Nephron progenitor cell (in vitro differentiated cells): ENCODE results near the gene MISP.

Experiments
- DNase-seq: peaks from one replicate; pipeline ENCODE4 v3.0.0; 2021
- H3K27ac Mint-ChIP-seq: 2 replicates; pipeline ENCODE4 v1.8.0; 2021; ENCODE audit warnings: mild to moderate bottlenecking, moderate library complexity, mixed read lengths
- H3K27me3 Mint-ChIP-seq: 2 replicates; pipeline ENCODE4 v1.8.0; 2021; ENCODE audit warnings: mild to moderate bottlenecking, low read depth, mixed read lengths; ENCODE audit not compliant: poor library complexity
- H3K36me3 Mint-ChIP-seq: 2 replicates; pipeline ENCODE4 v1.8.0; 2021; ENCODE audit warnings: low read depth, mixed read lengths
- H3K4me1 Mint-ChIP-seq: 2 replicates; pipeline ENCODE4 v1.8.0; 2021; ENCODE audit warnings: mixed read lengths
- H3K4me3 Mint-ChIP-seq: 2 replicates; pipeline ENCODE4 v1.8.0; 2021; ENCODE audit warnings: mild to moderate bottlenecking, moderate library complexity, mixed read lengths
- H3K9me3 Mint-ChIP-seq: 2 replicates; pipeline ENCODE4 v1.8.0; 2021; ENCODE audit warnings: mild to moderate bottlenecking, moderate library complexity, mixed read lengths
- CTCF ChIP-seq: fragments of 200-600 bp; sonication (generic); IDR thresholded peaks from 2 replicates; pipeline ENCODE4 v1.5.0; 2021; ENCODE audit warnings: antibody characterized with exemption

Gene MISP

GRCh38 chr19:802498-803098, 51.7 kb downstream of the MISP start:
- Mint-ChIP-seq H3K4me1 (peaks cover 56% of the 10 kb centered on the region), H3K27me3 (no peaks in the 10 kb centered on the region), H3K9me3 (no peaks in the 10 kb centered on the region), H3K27ac (peak overlapping the region; percentile 99), H3K4me3 (peak overlapping the region; percentile 78), H3K36me3 (peaks cover 38% of the 10 kb centered on the region)
- DNase-seq, result peak; percentile 47
- no peak for TF ChIP-seq CTCF

- Mint-ChIP-seq H3K36me3 (peaks cover 42% of the 10 kb centered on the region), H3K9me3 (no peaks in the 10 kb centered on the region), H3K4me1 (peaks cover 59% of the 10 kb centered on the region), H3K27me3 (no peaks in the 10 kb centered on the region), H3K4me3 (peak overlapping the region; percentile 78), H3K27ac (peak overlapping the region; percentile 99)
- TF ChIP-seq CTCF, result no peak
- no peak for DNase-seq
Measured at GRCh38 chr19:803099-803561, 52.2 kb downstream of the MISP start.

- no peak overlapping the region for H3K27ac Mint-ChIP-seq
- H3K9me3 Mint-ChIP-seq, result no peaks in the 10 kb centered on the region
- TF ChIP-seq CTCF, result no peak
- peaks cover 42% of the 10 kb centered on the region for H3K36me3 Mint-ChIP-seq
- no peak overlapping the region for H3K4me3 Mint-ChIP-seq
- H3K27me3 Mint-ChIP-seq, result no peaks in the 10 kb centered on the region
- DNase-seq, result no peak
- peaks cover 59% of the 10 kb centered on the region for H3K4me1 Mint-ChIP-seq
Measured at GRCh38 chr19:803686-804418, 52.9 kb downstream of the MISP start.

DNA sequence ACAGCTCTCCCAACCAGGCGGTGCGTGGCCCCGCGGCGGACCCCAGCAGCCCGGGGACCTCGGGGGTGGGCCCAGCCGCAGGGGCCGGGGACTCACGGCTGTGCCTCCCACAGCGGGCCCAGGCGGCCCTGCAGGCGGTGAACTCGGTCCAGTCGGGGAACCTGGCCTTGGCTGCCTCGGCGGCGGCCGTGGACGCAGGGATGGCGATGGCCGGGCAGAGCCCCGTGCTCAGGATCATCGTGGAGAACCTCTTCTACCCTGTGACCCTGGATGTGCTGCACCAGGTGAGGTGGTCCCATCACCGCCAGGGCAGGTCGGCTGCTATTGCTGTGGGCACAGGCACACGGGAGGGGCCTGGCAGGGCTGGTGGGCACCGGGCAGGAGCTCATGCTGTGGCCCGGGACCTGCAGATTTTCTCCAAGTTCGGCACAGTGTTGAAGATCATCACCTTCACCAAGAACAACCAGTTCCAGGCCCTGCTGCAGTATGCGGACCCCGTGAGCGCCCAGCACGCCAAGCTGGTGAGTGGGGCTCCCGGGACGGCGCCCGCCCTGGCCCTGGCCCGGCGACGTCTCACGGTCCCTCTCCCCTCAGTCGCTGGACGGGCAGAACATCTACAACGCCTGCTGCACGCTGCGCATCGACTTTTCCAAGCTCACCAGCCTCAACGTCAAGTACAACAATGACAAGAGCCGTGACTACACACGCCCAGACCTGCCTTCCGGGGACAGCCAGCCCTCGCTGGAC, 53.7 kb downstream of the MISP start:
- H3K4me1 Mint-ChIP-seq, result peaks cover 51% of the 10 kb centered on the region
- no peaks in the 10 kb centered on the region for H3K27me3 Mint-ChIP-seq
- H3K9me3 Mint-ChIP-seq, result no peaks in the 10 kb centered on the region
- no peak for TF ChIP-seq CTCF
- H3K27ac Mint-ChIP-seq, result peak overlapping the region; percentile 80
- H3K36me3 Mint-ChIP-seq, result peaks cover 46% of the 10 kb centered on the region
- no peak for DNase-seq
- no peak overlapping the region for H3K4me3 Mint-ChIP-seq

- Mint-ChIP-seq H3K4me1 (peaks cover 45% of the 10 kb centered on the region), H3K9me3 (no peaks in the 10 kb centered on the region), H3K27me3 (no peaks in the 10 kb centered on the region), H3K27ac (peak overlapping the region; percentile 80), H3K4me3 (no peak overlapping the region), H3K36me3 (peaks cover 49% of the 10 kb centered on the region)
- no peak for DNase-seq
- TF ChIP-seq CTCF, result no peak
Measured at GRCh38 chr19:805166-805551, 54.2 kb downstream of the MISP start.
